CD14-positive monocyte (primary cell): ENCODE measurements around the gene TGFB1I1. TPM values are rescaled to one million over a fixed set of nuclear protein-coding genes. Genes with fewer than 3 reads are reported as not detected.

Source experiments
- DNase-seq, 3 donors: peaks; one replicate each; pipeline ENCODE4 v3.0.0-alpha.2; 2011 to 2022
- H2AFZ ChIP-seq: 2 replicates; pipeline ENCODE4 v1.6.0; 2012; ENCODE audit warnings: mild to moderate bottlenecking, low read depth, low read length, inconsistent platforms; ENCODE audit not compliant: insufficient read depth, poor library complexity, severe bottlenecking
- H3K27ac ChIP-seq, 2 donors: 1 replicate in 1 of 2; 2 replicates in 1 of 2; pipeline ENCODE4 v1.5.1; 2012 to 2013; ENCODE audit warnings: low read length in 2 of 2, control low read depth in 1 of 2, inconsistent platforms in 1 of 2, low read depth in 1 of 2, mild to moderate bottlenecking in 1 of 2
- H3K27me3 ChIP-seq, 2 donors: one replicate each; pipeline versions ENCODE4 v1.6.0 to v1.6.1; 2011 to 2013; ENCODE audit warnings: low read length in 2 of 2; ENCODE audit not compliant: control insufficient read depth in 2 of 2, insufficient read depth in 2 of 2
- H3K36me3 ChIP-seq, 2 donors: replicated peaks in 1 of 2; 1 replicate in 1 of 2; 2 replicates in 1 of 2; pipeline versions ENCODE4 v1.5.1 to v1.6.1; 2012 to 2013; ENCODE audit warnings: low read length in 2 of 2, control low read depth in 1 of 2, inconsistent platforms in 1 of 2, mild to moderate bottlenecking in 1 of 2; ENCODE audit not compliant: insufficient read depth in 2 of 2, control insufficient read depth in 1 of 2
- H3K4me1 ChIP-seq, 2 donors: 1 replicate in 1 of 2; 2 replicates in 1 of 2; pipeline versions ENCODE4 v1.5.1 to v1.6.1; 2012 to 2013; ENCODE audit warnings: low read length in 2 of 2, control low read depth in 1 of 2, inconsistent platforms in 1 of 2, mild to moderate bottlenecking in 1 of 2, moderate library complexity in 1 of 2; ENCODE audit not compliant: insufficient read depth in 2 of 2, control insufficient read depth in 1 of 2
- H3K4me2 ChIP-seq: replicated peaks from 2 replicates; pipeline ENCODE3; 2012; ENCODE audit warnings: low read length, moderate library complexity, mild to moderate bottlenecking; ENCODE audit not compliant: poor library complexity, severe bottlenecking; ENCODE audit errors: extremely low read depth
- H3K4me3 ChIP-seq, 3 experiments: fragments of 200-600 bp in 1 of 3; sonication (generic) in 1 of 3; replicated peaks in 1 of 3; 1 replicate in 2 of 3; 2 replicates in 1 of 3; pipeline ENCODE4 v1.5.1; 2011 to 2013; ENCODE audit warnings: low read length in 3 of 3, mild to moderate bottlenecking in 3 of 3, control low read depth in 2 of 3, low read depth in 2 of 3, inconsistent platforms in 1 of 3, moderate library complexity in 1 of 3
- H3K79me2 ChIP-seq: 2 replicates; pipeline ENCODE4 v1.6.0; 2012; ENCODE audit warnings: mild to moderate bottlenecking, control low read depth, inconsistent platforms, low read length, moderate library complexity; ENCODE audit not compliant: insufficient read depth
- H3K9ac ChIP-seq: 2 replicates; pipeline ENCODE4 v1.6.0; 2017; ENCODE audit warnings: low read length, mild to moderate bottlenecking; ENCODE audit not compliant: insufficient read depth, poor library complexity, severe bottlenecking
- H3K9me3 ChIP-seq, 2 donors: replicated peaks in 1 of 2; 1 replicate in 1 of 2; 2 replicates in 1 of 2; pipeline versions ENCODE4 v1.5.1 to v1.6.1; 2012 to 2013; ENCODE audit warnings: low read length in 2 of 2, control low read depth in 1 of 2; ENCODE audit not compliant: control insufficient read depth in 1 of 2, insufficient read depth in 1 of 2
- H4K20me1 ChIP-seq: 2 replicates; pipeline ENCODE4 v1.6.0; 2012; ENCODE audit warnings: mild to moderate bottlenecking, low read length, control low read depth, moderate library complexity; ENCODE audit not compliant: insufficient read depth
- H3K27ac Mint-ChIP-seq, 7 donors: one replicate each; pipeline ENCODE4 v1.8.0; 2020; ENCODE audit warnings: mild to moderate bottlenecking in 7 of 7, mixed read lengths in 7 of 7, moderate library complexity in 6 of 7, inconsistent platforms in 2 of 7
- H3K27me3 Mint-ChIP-seq, 3 donors: one replicate each; pipeline ENCODE4 v1.8.0; 2021 to 2022; ENCODE audit warnings: low read depth in 3 of 3, mild to moderate bottlenecking in 3 of 3, mixed read lengths in 3 of 3, moderate library complexity in 3 of 3, inconsistent platforms in 1 of 3
- H3K36me3 Mint-ChIP-seq, 2 donors: one replicate each; pipeline ENCODE4 v1.8.0; 2020; ENCODE audit warnings: mixed read lengths in 2 of 2, inconsistent platforms in 1 of 2, mild to moderate bottlenecking in 1 of 2
- H3K4me1 Mint-ChIP-seq: one replicate; pipeline ENCODE4 v1.8.0; 2020; ENCODE audit warnings: mild to moderate bottlenecking, mixed read lengths
- H3K4me3 Mint-ChIP-seq, 2 donors: one replicate each; pipeline ENCODE4 v1.8.0; 2020; ENCODE audit warnings: mild to moderate bottlenecking in 2 of 2, mixed read lengths in 2 of 2, moderate library complexity in 1 of 2
- H3K9me3 Mint-ChIP-seq, 7 donors: one replicate each; pipeline ENCODE4 v1.8.0; 2020 to 2022; ENCODE audit warnings: mixed read lengths in 7 of 7, mild to moderate bottlenecking in 6 of 7, moderate library complexity in 6 of 7, inconsistent platforms in 2 of 7
- CTCF ChIP-seq: fragments of 200-600 bp; IDR thresholded peaks from one replicate; pipeline ENCODE4 v1.8.0; 2022; ENCODE audit warnings: antibody characterized with exemption, mild to moderate bottlenecking
- WGBS: methylation state at CpG from one replicate; pipeline ENCODE4 v1.1.5; 2013; ENCODE audit warnings: missing lambda C conversion rate; ENCODE audit not compliant: insufficient coverage; 5-methylcytosine and 5-hydroxymethylcytosine counted together
- intact Hi-C, 2 donors: fragments of 100-400 bp; cut with micrococcal nuclease; formaldehyde crosslinking; loops; one replicate each; pipeline versions ENCODE4 v1.15.0 to v1.15.1; 2023
- polyA plus RNA-seq, 3 donors: library from polyadenylated mRNA; depleted of rRNA in 1 of 3; unstranded in 2 of 3; stranded (reverse) in 1 of 3; fragments of 300-500 nt in 2 of 3; fragments of >200 nt in 1 of 3; fragmentation: Illumina TruSeq in 2 of 3; gene quantifications; 1 replicate in 2 of 3; 2 replicates in 1 of 3; pipeline ENCODE4 v1.2.3, GENCODE V29; 2012 to 2021

Gene TGFB1I1
- polyA plus RNA-seq, 3 donors: 0.11 to 0.16 TPM; not detected in 1

- Histone ChIP-seq H3K9ac (peak overlapping the region; percentile 62), H3K4me2 (peak overlapping the region; percentile 96), H3K36me3 (peaks cover 9 to 26% of the 10 kb centered on the region in 2 donors), H3K27me3 (peaks cover 0 to 27% of the 10 kb centered on the region in 2 donors), H4K20me1 (no peaks in the 10 kb centered on the region), H3K9me3 (no peaks in the 10 kb centered on the region), H3K27ac (no peak overlapping the region), H3K4me3 (peak overlapping the region; percentile 43 to 87 (median 76)), H3K4me1 (peaks cover 15 to 21% of the 10 kb centered on the region in 2 donors), H2AFZ (peak overlapping the region; percentile 92), H3K79me2 (no peaks in the 10 kb centered on the region)
- 1% methylated on average over 56 of the region's 60 CpGs for WGBS
- Mint-ChIP-seq H3K36me3 (peaks cover 24 to 28% of the 10 kb centered on the region in 2 donors), H3K9me3 (peaks cover 0 to 2% (median 0%) of the 10 kb centered on the region in 7 donors), H3K27ac (no peak overlapping the region), H3K4me1 (peaks cover 16% of the 10 kb centered on the region), H3K27me3 (peaks cover 5 to 35% (median 34%) of the 10 kb centered on the region in 3 donors), H3K4me3 (peak overlapping the region; percentile 86 to 91)
- intact Hi-C loops: no loop called here
- no peak for TF ChIP-seq CTCF
- peak; percentile 19 to 28 (median 21) for DNase-seq
These were observed 15.9 kb downstream of the TGFB1I1 start for GRCh38 chr16:31487720-31488467.

GRCh38 chr16:31488468-31489297 lies 16.7 kb downstream of the TGFB1I1 start:
- peaks cover 2 to 35% (median 33%) of the 10 kb centered on the region in 3 donors for H3K27me3 Mint-ChIP-seq
- 66% methylated on average over 68 of the region's 77 CpGs for WGBS
- H3K79me2 ChIP-seq: no peaks in the 10 kb centered on the region
- intact Hi-C loops: no loop called here
- H3K9me3 Mint-ChIP-seq: peaks cover 0 to 2% (median 0%) of the 10 kb centered on the region in 7 donors
- no peak for DNase-seq
- H3K4me3 ChIP-seq: peak overlapping the region in 1 of 3 experiments; percentile 87
- no peak for TF ChIP-seq CTCF
- no peak overlapping the region for H3K9ac ChIP-seq
- H3K9me3 ChIP-seq: no peaks in the 10 kb centered on the region
- H3K36me3 Mint-ChIP-seq: peaks cover 32 to 36% of the 10 kb centered on the region in 2 donors
- H3K4me1 ChIP-seq: peaks cover 15 to 21% of the 10 kb centered on the region in 2 donors
- H3K27me3 ChIP-seq: peaks cover 0 to 27% of the 10 kb centered on the region in 2 donors
- no peak overlapping the region for H3K27ac Mint-ChIP-seq
- H2AFZ ChIP-seq: peak overlapping the region; percentile 92
- H3K4me2 ChIP-seq: peak overlapping the region; percentile 96
- H3K4me1 Mint-ChIP-seq: peaks cover 16% of the 10 kb centered on the region
- peak overlapping the region; percentile 27 to 91 for H3K4me3 Mint-ChIP-seq
- H3K36me3 ChIP-seq: peaks cover 17 to 34% of the 10 kb centered on the region in 2 donors
- H3K27ac ChIP-seq: no peak overlapping the region
- H4K20me1 ChIP-seq: no peaks in the 10 kb centered on the region
